ENCODE measurements around the gene HIBADH. TPM values are rescaled to one million over a fixed set of nuclear protein-coding genes. Genes with fewer than 3 reads are reported as not detected.
"Not testable (repeated sequence)": the region's sequence is repeated elsewhere in the genome, so short reads cannot be mapped to it uniquely, and the experiment has no call there.

HIBADH gene
- total RNA-seq, 1 donor from 2014 or later, result 108 TPM

- intact Hi-C loops (cut with DNase I), result no loop called here
- DNase-seq (ENCODE audit: missing footprints) (no peak), ATAC-seq (no peak)
Observed at GRCh38 chr7:27642271-27642670, 20.4 kb downstream of the HIBADH start.

- peak; percentile 54 for ATAC-seq
- intact Hi-C loops (cut with DNase I), result no loop called here
Observed at GRCh38 chr7:27641581-27642230, 21.0 kb downstream of the HIBADH start.

GRCh38 chr7:27640884-27641574 is 21.7 kb downstream of the HIBADH start:
- DNase-seq (ENCODE audit: missing footprints) (no peak), ATAC-seq (peak; percentile 77)
- intact Hi-C loops (cut with DNase I), result no loop called here

More at GRCh38 chr7:27641581-27642230, 21.0 kb downstream of the HIBADH start:
- DNase-seq (ENCODE audit: missing footprints), result no peak

GRCh38 chr7:27639851-27640250 is 22.8 kb downstream of the HIBADH start:
- intact Hi-C loops (cut with DNase I), result no loop called here
- DNase-seq (ENCODE audit: missing footprints) (no peak), ATAC-seq (no peak)

- ATAC-seq; intact Hi-C loops (cut with DNase I); DNase-seq (ENCODE audit: missing footprints): not testable (repeated sequence)
Observed at GRCh38 chr7:27639048-27639447, 23.6 kb downstream of the HIBADH start.

GRCh38 chr7:27636326-27637006 is 26.2 kb downstream of the HIBADH start:
- DNase-seq (ENCODE audit: missing footprints) (no peak), ATAC-seq (no peak)
- intact Hi-C loops (cut with DNase I), result no loop called here

GRCh38 chr7:27635728-27636127 is 27.0 kb downstream of the HIBADH start:
- ATAC-seq, result no peak
- DNase-seq (ENCODE audit: missing footprints), result no peak
- intact Hi-C loops (cut with DNase I), result no loop called here

GRCh38 chr7:27634671-27635493 is 27.8 kb downstream of the HIBADH start:
- ATAC-seq (no peak), DNase-seq (ENCODE audit: missing footprints) (no peak)

GRCh38 chr7:27633062-27633461 is 29.6 kb downstream of the HIBADH start:
- no peak for ATAC-seq
- no peak for DNase-seq (ENCODE audit: missing footprints)
- intact Hi-C loops (cut with DNase I), result no loop called here

More at GRCh38 chr7:27634671-27635493, 27.8 kb downstream of the HIBADH start:
- intact Hi-C loops (cut with DNase I), result no loop called here

- DNase-seq (ENCODE audit: missing footprints) (no peak), ATAC-seq (no peak)
- intact Hi-C loops (cut with DNase I), result no loop called here
Observed at GRCh38 chr7:27631391-27631790, 31.3 kb downstream of the HIBADH start.

GRCh38 chr7:27627146-27627545 is 35.5 kb downstream of the HIBADH start:
- no peak for ATAC-seq
- no peak for DNase-seq (ENCODE audit: missing footprints)
- intact Hi-C loops (cut with DNase I), result no loop called here

GRCh38 chr7:27619492-27619891 is 43.2 kb downstream of the HIBADH start:
- no peak for DNase-seq (ENCODE audit: missing footprints)
- ATAC-seq, result no peak
- intact Hi-C loops (cut with DNase I), result no loop called here

- ATAC-seq (no peak), DNase-seq (ENCODE audit: missing footprints) (no peak)
- intact Hi-C loops (cut with DNase I), result no loop called here
Observed at GRCh38 chr7:27617651-27618381, 44.9 kb downstream of the HIBADH start.

- ATAC-seq, result no peak
- intact Hi-C loops (cut with DNase I), result no loop called here
- no peak for DNase-seq (ENCODE audit: missing footprints)
Observed at GRCh38 chr7:27616914-27617548, 45.7 kb downstream of the HIBADH start.

GRCh38 chr7:27616186-27616491 is 46.5 kb downstream of the HIBADH start:
- ATAC-seq (no peak), DNase-seq (ENCODE audit: missing footprints) (no peak)
- intact Hi-C loops (cut with DNase I), result no loop called here

- no peak for DNase-seq (ENCODE audit: missing footprints)
- ATAC-seq, result no peak
- intact Hi-C loops (cut with DNase I), result no loop called here
Observed at GRCh38 chr7:27615420-27616185, 47.1 kb downstream of the HIBADH start.

GRCh38 chr7:27614095-27614494 is 48.6 kb downstream of the HIBADH start:
- DNase-seq (ENCODE audit: missing footprints), result no peak
- ATAC-seq, result no peak
- intact Hi-C loops (cut with DNase I), result no loop called here

GRCh38 chr7:27611059-27611458 is 51.6 kb downstream of the HIBADH start:
- no peak for DNase-seq (ENCODE audit: missing footprints)
- ATAC-seq, result no peak
- intact Hi-C loops (cut with DNase I), result no loop called here
